ENCODE measurements around the gene ITPKC. TPM values are rescaled to one million over a fixed set of nuclear protein-coding genes. Genes with fewer than 3 reads are reported as not detected.

The ITPKC gene
- total and polyA plus RNA-seq, 4 donors, result 11.1 to 25.7 (median 18.9) TPM

DNA sequence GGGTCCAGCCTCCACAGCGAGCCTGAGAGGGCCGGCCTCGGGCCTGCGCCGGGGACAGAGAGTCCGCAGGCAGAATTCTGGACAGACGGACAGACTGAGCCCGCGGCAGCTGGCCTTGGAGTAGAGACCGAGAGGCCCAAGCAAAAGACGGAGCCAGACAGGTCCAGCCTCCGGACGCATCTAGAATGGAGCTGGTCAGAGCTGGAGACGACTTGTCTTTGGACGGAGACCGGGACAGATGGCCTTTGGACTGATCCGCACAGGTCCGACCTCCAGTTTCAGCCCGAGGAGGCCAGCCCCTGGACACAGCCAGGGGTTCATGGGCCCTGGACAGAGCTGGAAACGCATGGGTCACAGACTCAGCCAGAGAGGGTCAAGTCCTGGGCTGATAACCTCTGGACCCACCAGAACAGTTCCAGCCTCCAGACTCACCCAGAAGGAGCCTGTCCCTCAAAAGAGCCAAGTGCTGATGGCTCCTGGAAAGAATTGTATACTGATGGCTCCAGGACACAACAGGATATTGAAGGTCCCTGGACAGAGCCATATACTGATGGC is 490 bp downstream of the ITPKC start:
- Histone ChIP-seq H3K9me3 (ENCODE audit: control insufficient read depth, low read length) (no peaks in the 10 kb centered on the region), H3K27ac (ENCODE audit: low read depth in 1 of 2, low read length in 2 of 2) (peak overlapping the region; percentile 2 to 96), H3K4me1 (ENCODE audit: control insufficient read depth in 1 of 2, insufficient read depth in 2 of 2, low read length in 2 of 2) (no peaks in the 10 kb centered on the region), H3K36me3 (ENCODE audit: control insufficient read depth in 1 of 2, insufficient read depth in 2 of 2, low read length in 1 of 2) (no peaks in the 10 kb centered on the region), H3K4me3 (ENCODE audit: low read length in 2 of 2) (peak overlapping the region; percentile 55 to 84), H3K27me3 (ENCODE audit: control insufficient read depth in 1 of 2, insufficient read depth in 2 of 2, low read length in 1 of 2) (no peaks in the 10 kb centered on the region)
- ATAC-seq (ENCODE audit: low FRiP score), result no peak
- peak in 1 of 2 donors; percentile 56 for DNase-seq
- intact Hi-C loops (cut with DNase I), result loop anchor here in 1 of 2 donors (2.0 to 5.0 kb wide), 3 partner anchors 33 to 80 kb away; partner anchors contain the start of genes ACTMAP, EGLN2 and SNRPA
- 0 to 1% methylated on average over 20 of the region's 20 CpGs for WGBS, 2 donors

DNA sequence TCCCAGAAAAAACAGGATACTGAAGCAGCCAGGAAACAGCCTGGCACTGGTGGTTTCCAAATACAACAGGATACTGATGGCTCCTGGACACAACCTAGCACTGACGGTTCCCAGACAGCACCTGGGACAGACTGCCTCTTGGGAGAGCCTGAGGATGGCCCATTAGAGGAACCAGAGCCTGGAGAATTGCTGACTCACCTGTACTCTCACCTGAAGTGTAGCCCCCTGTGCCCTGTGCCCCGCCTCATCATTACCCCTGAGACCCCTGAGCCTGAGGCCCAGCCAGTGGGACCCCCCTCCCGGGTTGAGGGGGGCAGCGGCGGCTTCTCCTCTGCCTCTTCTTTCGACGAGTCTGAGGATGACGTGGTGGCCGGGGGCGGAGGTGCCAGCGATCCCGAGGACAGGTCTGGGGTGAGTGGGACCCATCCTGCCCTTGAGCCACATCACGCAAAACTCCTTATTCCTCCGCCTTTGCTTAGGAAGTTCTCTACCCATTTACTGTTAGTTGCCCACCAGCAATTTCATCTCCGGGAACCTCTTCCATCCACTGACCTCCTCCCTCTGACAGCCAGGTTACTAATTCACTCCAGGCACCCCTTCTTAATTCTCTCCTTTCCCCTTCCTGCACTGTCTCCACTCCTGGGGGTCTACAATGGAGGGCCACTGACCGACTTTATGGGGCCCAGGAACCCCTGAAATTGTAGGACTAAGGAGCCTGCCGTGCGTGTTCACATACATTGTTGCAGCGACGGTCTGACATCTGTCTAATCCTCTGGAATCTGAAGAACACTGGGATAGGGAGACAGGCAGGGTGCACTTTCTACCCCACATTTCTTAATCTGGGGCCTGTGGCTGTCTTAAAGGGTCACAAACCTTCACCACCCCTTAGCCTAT is 1.2 kb downstream of the ITPKC start:
- Histone ChIP-seq H3K4me1 (ENCODE audit: control insufficient read depth in 1 of 2, insufficient read depth in 2 of 2, low read length in 2 of 2) (no peaks in the 10 kb centered on the region), H3K27me3 (ENCODE audit: control insufficient read depth in 1 of 2, insufficient read depth in 2 of 2, low read length in 1 of 2) (no peaks in the 10 kb centered on the region), H3K27ac (ENCODE audit: low read depth in 1 of 2, low read length in 2 of 2) (peak overlapping the region; percentile 2 to 96), H3K9me3 (ENCODE audit: control insufficient read depth, low read length) (no peaks in the 10 kb centered on the region), H3K4me3 (ENCODE audit: low read length in 2 of 2) (peak overlapping the region; percentile 55 to 84), H3K36me3 (ENCODE audit: control insufficient read depth in 1 of 2, insufficient read depth in 2 of 2, low read length in 1 of 2) (no peaks in the 10 kb centered on the region)
- ATAC-seq (ENCODE audit: low FRiP score), result no peak
- intact Hi-C loops (cut with DNase I), result loop anchor here in 1 of 2 donors (2.0 to 5.0 kb wide), 3 partner anchors 33 to 79 kb away; partner anchors contain the start of genes ACTMAP, EGLN2 and SNRPA
- WGBS, 2 donors, result 18 to 26% methylated on average over 20 of the region's 20 CpGs
- peak; percentile 64 to 86 for DNase-seq

DNA sequence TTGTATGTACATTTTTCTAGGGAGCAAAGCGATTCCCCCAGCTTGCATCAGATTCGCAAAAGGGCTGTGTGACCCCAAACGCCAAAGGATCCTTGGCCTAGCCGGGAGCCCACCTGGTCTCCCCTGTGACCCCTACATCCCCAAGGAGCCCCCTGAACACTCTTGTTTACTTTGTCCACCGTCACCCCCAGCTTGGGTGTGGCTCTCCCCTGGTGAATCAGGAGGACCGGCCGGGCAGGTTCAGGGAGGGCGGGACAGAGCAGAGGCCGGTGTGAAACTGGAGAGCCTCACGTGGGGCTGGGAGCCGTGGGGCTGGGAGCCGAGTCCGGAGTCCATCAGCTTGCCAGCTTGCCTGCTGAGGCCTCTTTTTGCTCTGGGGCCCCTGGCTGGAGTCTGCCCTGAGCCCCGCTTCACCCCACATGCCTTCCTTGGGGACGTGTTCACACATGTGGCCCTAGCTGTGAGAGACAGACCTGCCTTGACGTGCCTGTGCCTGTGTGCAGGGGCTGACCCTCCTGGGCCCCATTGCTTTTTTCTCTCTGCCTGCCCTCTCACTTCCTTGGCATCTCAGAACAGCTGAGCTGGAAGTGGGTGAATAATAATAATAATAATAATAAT is 2.0 kb downstream of the ITPKC start:
- no peaks in the 10 kb centered on the region for H3K9me3 ChIP-seq (ENCODE audit: control insufficient read depth, low read length)
- H3K4me3 ChIP-seq (ENCODE audit: low read length in 2 of 2), result peak overlapping the region; percentile 55 to 84
- H3K27ac ChIP-seq (ENCODE audit: low read depth in 1 of 2, low read length in 2 of 2), result peak overlapping the region in 1 of 2 donors; percentile 94
- no peaks in the 10 kb centered on the region for H3K27me3 ChIP-seq (ENCODE audit: control insufficient read depth in 1 of 2, insufficient read depth in 2 of 2, low read length in 1 of 2)
- H3K4me1 ChIP-seq (ENCODE audit: control insufficient read depth in 1 of 2, insufficient read depth in 2 of 2, low read length in 2 of 2), result no peaks in the 10 kb centered on the region
- no peak for ATAC-seq (ENCODE audit: low FRiP score)
- intact Hi-C loops (cut with DNase I), result loop anchor here in 1 of 2 donors (5.0 kb wide), 1 partner anchor 78 kb away; the partner anchor contains the start of gene EGLN2
- no peaks in the 10 kb centered on the region for H3K36me3 ChIP-seq (ENCODE audit: control insufficient read depth in 1 of 2, insufficient read depth in 2 of 2, low read length in 1 of 2)
- 2 to 3% methylated on average over 16 of the region's 16 CpGs for WGBS, 2 donors
- peak; percentile 70 to 87 for DNase-seq

DNA sequence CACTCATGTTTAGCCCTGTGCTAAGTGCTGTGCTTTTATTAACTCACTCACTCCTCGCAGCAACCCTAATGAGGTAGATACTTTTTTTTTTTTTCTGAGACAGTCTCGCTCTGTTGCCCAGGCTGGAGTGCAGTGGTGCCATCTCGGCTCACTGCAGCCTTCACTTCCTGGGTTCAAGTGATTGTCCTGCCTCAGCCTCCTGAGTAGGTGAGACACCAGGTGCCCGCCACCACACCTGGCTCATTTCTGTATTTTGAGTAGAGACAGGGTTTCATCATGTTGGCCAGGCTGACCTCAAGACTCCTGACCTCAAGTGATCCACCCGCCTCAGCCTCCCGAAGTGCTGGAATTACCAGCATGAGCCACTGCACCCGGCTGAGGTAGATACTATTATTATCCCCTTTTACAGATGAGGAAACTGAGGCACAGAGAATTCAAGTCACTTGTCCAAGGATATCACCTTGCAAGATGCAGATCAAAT is 2.5 kb downstream of the ITPKC start:
- ATAC-seq (ENCODE audit: low FRiP score) (no peak), DNase-seq (no peak)
- Histone ChIP-seq H3K27ac (ENCODE audit: low read depth in 1 of 2, low read length in 2 of 2) (peak overlapping the region in 1 of 2 donors; percentile 17), H3K27me3 (ENCODE audit: control insufficient read depth in 1 of 2, insufficient read depth in 2 of 2, low read length in 1 of 2) (no peaks in the 10 kb centered on the region), H3K4me3 (ENCODE audit: low read length in 2 of 2) (peak overlapping the region; percentile 55 to 84), H3K4me1 (ENCODE audit: control insufficient read depth in 1 of 2, insufficient read depth in 2 of 2, low read length in 2 of 2) (no peaks in the 10 kb centered on the region), H3K9me3 (ENCODE audit: control insufficient read depth, low read length) (no peaks in the 10 kb centered on the region), H3K36me3 (ENCODE audit: control insufficient read depth in 1 of 2, insufficient read depth in 2 of 2, low read length in 1 of 2) (no peaks in the 10 kb centered on the region)
- 31% methylated on average over 7 of the region's 7 CpGs for WGBS, 2 donors
- intact Hi-C loops (cut with DNase I), result loop anchor here in 1 of 2 donors (5.0 kb wide), 1 partner anchor 78 kb away; the partner anchor contains the start of gene EGLN2

DNA sequence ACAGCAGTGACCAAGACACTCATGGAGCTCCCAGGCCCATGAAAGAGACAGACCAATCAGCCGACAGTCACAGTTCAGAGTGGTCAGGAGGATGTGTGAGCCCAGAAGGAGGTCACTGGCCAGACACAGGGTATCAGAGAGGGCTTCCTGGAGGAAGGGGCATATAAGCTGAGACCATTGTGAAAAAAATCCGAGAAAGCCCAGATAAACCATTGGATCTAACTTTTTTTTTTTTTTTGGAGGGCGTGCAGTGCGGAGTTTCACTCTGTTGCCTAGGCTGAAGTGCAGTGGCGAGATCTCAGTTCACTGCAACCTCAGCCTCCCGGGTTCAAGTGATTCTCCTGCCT is 4.2 kb downstream of the ITPKC start:
- DNase-seq (no peak), ATAC-seq (ENCODE audit: low FRiP score) (no peak)
- H3K9me3 ChIP-seq (ENCODE audit: control insufficient read depth, low read length), result no peaks in the 10 kb centered on the region
- 78 to 87% methylated on average over 6 of the region's 6 CpGs for WGBS, 2 donors
- H3K4me1 ChIP-seq (ENCODE audit: control insufficient read depth in 1 of 2, insufficient read depth in 2 of 2, low read length in 2 of 2), result no peaks in the 10 kb centered on the region
- no peak overlapping the region for H3K4me3 ChIP-seq (ENCODE audit: low read length in 2 of 2)
- no peaks in the 10 kb centered on the region for H3K27me3 ChIP-seq (ENCODE audit: control insufficient read depth in 1 of 2, insufficient read depth in 2 of 2, low read length in 1 of 2)
- peaks cover 0 to 2% of the 10 kb centered on the region in 2 donors for H3K36me3 ChIP-seq (ENCODE audit: control insufficient read depth in 1 of 2, insufficient read depth in 2 of 2, low read length in 1 of 2)
- peak overlapping the region in 1 of 2 donors; percentile 81 for H3K27ac ChIP-seq (ENCODE audit: low read depth in 1 of 2, low read length in 2 of 2)
- intact Hi-C loops (cut with DNase I), result no loop called here

DNA sequence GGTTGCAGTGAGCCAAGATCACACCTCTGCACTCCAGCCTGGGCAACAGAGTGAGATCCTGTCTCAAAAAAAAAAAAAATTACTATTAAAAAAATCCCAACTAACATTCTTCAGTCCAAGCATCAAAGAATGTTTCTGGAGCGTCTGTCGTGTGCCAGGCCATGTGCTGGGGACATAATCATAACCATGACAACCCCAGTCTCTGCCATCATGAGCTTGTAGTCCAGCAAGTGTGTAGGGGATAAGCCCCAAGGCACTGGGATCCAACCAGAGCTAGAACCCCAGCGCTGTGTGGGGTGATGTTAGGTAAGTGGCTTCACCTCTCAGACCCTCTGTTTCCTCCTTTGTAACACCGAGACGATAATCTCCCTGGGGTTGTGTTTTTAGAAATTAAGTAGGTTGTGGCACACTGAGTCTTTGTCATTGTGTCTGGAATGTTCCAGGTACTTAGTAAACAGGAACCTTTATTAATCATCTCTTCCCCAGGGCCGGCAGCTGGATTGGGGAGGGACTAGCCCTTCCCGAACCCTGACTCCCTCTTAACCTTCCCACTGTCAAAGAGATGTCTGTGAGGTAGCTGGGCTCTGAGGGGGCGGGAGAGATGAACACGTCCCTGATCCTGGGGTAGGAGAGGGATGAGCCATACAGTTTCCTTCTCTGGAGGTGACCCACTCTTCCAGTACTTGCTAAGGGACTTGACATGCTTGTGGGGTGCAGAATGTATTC is 5.2 kb downstream of the ITPKC start:
- H3K9me3 ChIP-seq (ENCODE audit: control insufficient read depth, low read length), result no peaks in the 10 kb centered on the region
- 71 to 77% methylated on average over 9 of the region's 9 CpGs for WGBS, 2 donors
- DNase-seq, result no peak
- peaks cover 0 to 2% of the 10 kb centered on the region in 2 donors for H3K36me3 ChIP-seq (ENCODE audit: control insufficient read depth in 1 of 2, insufficient read depth in 2 of 2, low read length in 1 of 2)
- H3K4me1 ChIP-seq (ENCODE audit: control insufficient read depth in 1 of 2, insufficient read depth in 2 of 2, low read length in 2 of 2), result no peaks in the 10 kb centered on the region
- H3K27ac ChIP-seq (ENCODE audit: low read depth in 1 of 2, low read length in 2 of 2), result no peak overlapping the region
- no peaks in the 10 kb centered on the region for H3K27me3 ChIP-seq (ENCODE audit: control insufficient read depth in 1 of 2, insufficient read depth in 2 of 2, low read length in 1 of 2)
- ATAC-seq (ENCODE audit: low FRiP score), result no peak
- intact Hi-C loops (cut with DNase I), result no loop called here
- no peak overlapping the region for H3K4me3 ChIP-seq (ENCODE audit: low read length in 2 of 2)

DNA sequence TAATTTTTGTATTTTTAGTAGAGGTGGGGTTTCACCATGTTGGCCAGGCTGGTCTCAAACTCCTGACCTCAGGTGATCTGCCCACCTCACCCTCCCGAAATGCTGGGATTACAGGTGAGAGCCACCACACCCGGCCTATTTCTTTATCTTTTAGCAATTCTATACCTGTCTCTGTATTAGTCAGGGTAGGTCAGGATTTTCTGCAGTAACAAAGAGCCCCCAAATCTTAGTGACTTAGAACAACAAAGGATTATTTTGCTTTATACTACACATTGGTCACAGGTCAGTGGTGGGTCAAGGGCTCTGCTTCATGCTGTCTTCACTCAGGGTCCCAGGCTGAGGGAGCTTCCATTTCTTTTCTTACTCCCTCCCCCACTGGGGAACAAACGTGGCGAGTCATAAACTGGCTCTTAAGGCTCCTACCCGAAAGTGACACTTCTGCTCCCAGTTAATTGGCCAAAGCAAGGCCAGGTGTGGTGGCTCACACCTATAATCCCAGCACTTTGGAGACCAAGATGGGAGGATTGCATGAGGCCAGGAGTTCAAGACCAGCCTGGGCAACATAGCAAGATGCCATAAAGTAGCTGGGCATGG is 6.8 kb downstream of the ITPKC start:
- 89 to 91% methylated on average over 5 of the region's 5 CpGs for WGBS, 2 donors
- Histone ChIP-seq H3K27me3 (ENCODE audit: control insufficient read depth in 1 of 2, insufficient read depth in 2 of 2, low read length in 1 of 2) (no peaks in the 10 kb centered on the region), H3K9me3 (ENCODE audit: control insufficient read depth, low read length) (no peaks in the 10 kb centered on the region), H3K4me3 (ENCODE audit: low read length in 2 of 2) (no peak overlapping the region), H3K36me3 (ENCODE audit: control insufficient read depth in 1 of 2, insufficient read depth in 2 of 2, low read length in 1 of 2) (peaks cover 0 to 2% of the 10 kb centered on the region in 2 donors), H3K27ac (ENCODE audit: low read depth in 1 of 2, low read length in 2 of 2) (no peak overlapping the region), H3K4me1 (ENCODE audit: control insufficient read depth in 1 of 2, insufficient read depth in 2 of 2, low read length in 2 of 2) (no peaks in the 10 kb centered on the region)
- ATAC-seq (ENCODE audit: low FRiP score) (no peak), DNase-seq (no peak)
- intact Hi-C loops (cut with DNase I), result no loop called here

DNA sequence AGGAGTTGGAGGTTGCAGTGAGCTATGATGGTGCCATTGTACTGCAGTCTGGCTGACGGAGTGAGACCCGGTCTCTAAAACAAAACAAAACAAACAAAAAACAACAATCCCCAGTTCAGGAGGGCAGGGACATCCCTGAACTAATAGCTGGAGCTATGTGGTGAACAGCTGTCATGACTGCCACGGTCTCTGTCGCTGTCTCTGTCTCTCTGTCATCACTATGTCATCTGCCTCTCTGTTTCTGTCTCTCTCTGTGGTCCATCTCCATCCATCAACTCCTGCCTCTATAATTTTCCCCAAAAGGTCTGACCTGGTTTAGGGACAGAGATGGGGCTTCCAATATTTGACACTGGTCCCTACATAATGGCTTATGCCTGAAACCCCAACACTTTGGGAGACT is 7.4 kb downstream of the ITPKC start:
- no peak for DNase-seq
- no peaks in the 10 kb centered on the region for H3K4me1 ChIP-seq (ENCODE audit: control insufficient read depth in 1 of 2, insufficient read depth in 2 of 2, low read length in 2 of 2)
- intact Hi-C loops (cut with DNase I), result no loop called here
- peaks cover 0 to 2% of the 10 kb centered on the region in 2 donors for H3K36me3 ChIP-seq (ENCODE audit: control insufficient read depth in 1 of 2, insufficient read depth in 2 of 2, low read length in 1 of 2)
- no peaks in the 10 kb centered on the region for H3K9me3 ChIP-seq (ENCODE audit: control insufficient read depth, low read length)
- WGBS, 2 donors, result 88 to 93% methylated on average over 4 of the region's 4 CpGs
- no peak overlapping the region for H3K4me3 ChIP-seq (ENCODE audit: low read length in 2 of 2)
- H3K27ac ChIP-seq (ENCODE audit: low read depth in 1 of 2, low read length in 2 of 2), result no peak overlapping the region
- ATAC-seq (ENCODE audit: low FRiP score), result no peak
- H3K27me3 ChIP-seq (ENCODE audit: control insufficient read depth in 1 of 2, insufficient read depth in 2 of 2, low read length in 1 of 2), result no peaks in the 10 kb centered on the region

Measured in aorta (tissue), 5 donors.